Measurements from ENCODE around the gene SFI1. TPM values are rescaled to one million over a fixed set of nuclear protein-coding genes. Genes with fewer than 3 reads are reported as not detected.

Gene SFI1
- total and polyA plus RNA-seq, 2 donors (not counting 1 experiment from before 2014, with no cell fraction given): 80.2 to 182 TPM

DNA sequence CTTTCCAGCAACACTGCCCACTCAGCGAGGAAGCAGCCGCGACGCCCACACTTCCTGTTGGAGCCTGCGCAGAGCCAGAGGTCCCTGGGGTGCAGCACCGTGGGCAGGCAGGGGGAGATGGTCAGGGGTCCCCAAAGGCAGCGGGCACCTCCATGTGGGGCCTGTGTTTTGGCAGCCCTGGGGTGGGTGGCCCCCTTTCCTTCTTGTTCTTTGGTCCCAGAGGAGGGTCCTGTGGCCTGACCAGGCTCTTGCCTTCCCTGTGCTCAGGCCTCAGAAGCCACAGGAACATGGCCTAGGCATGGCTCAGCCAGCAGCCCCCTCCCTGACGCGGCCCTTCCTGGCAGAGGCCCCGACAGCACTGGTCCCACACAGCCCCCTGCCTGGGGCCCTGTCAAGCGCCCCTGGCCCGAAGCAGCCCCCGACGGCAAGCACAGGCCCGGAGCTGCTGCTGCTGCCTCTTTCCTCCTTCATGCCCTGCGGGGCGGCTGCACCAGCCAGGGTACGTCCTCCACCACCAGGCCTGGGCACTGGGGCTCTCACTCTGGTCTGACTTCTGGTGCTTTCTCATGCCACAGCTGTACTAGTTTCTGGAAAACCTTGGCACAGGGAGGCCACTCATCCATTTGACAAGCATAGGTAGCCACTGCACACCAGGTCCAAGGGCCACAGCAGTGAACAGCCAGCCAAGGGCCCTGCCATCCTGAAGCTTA is 118.6 kb downstream of the SFI1 start:
- ChIA-PET CTCF (no interaction called here), POLR2A (no interaction called here)
- H3K4me1 Mint-ChIP-seq: peaks cover 32% of the 10 kb centered on the region
- H3K27ac Mint-ChIP-seq: peak overlapping the region; percentile 57
- WGBS (ENCODE audit: insufficient coverage): 65% methylated on average over 18 of the region's 18 CpGs
- intact Hi-C loops (cut with micrococcal nuclease): no loop called here
- ATAC-seq (ENCODE audit: low read depth) (no peak), DNase-seq (no peak)
- H3K79me2 ChIP-seq (ENCODE audit: control insufficient read depth, insufficient read depth, low read length): no peaks in the 10 kb centered on the region
- H3K4me3 ChIP-seq (ENCODE audit: control extremely low read depth in 1 of 5, extremely low read depth in 1 of 5, insufficient read depth in 1 of 5, low read depth in 2 of 5, low read length in 4 of 5): no peak overlapping the region
- H3K9me3 ChIP-seq (ENCODE audit: control extremely low read depth in 1 of 3, control insufficient read depth in 2 of 3, insufficient read depth in 1 of 3, low read length in 2 of 3): no peaks in the 10 kb centered on the region
- H3K4me2 ChIP-seq (replicated peaks; ENCODE audit: low read depth, low read length, poor library complexity, severe bottlenecking): no peak overlapping the region
- no peaks in the 10 kb centered on the region for H3K9me3 Mint-ChIP-seq (ENCODE audit: insufficient read depth)
- no peak overlapping the region for H3K9ac ChIP-seq (ENCODE audit: low read length)
- TF ChIP-seq, protein P1, sequence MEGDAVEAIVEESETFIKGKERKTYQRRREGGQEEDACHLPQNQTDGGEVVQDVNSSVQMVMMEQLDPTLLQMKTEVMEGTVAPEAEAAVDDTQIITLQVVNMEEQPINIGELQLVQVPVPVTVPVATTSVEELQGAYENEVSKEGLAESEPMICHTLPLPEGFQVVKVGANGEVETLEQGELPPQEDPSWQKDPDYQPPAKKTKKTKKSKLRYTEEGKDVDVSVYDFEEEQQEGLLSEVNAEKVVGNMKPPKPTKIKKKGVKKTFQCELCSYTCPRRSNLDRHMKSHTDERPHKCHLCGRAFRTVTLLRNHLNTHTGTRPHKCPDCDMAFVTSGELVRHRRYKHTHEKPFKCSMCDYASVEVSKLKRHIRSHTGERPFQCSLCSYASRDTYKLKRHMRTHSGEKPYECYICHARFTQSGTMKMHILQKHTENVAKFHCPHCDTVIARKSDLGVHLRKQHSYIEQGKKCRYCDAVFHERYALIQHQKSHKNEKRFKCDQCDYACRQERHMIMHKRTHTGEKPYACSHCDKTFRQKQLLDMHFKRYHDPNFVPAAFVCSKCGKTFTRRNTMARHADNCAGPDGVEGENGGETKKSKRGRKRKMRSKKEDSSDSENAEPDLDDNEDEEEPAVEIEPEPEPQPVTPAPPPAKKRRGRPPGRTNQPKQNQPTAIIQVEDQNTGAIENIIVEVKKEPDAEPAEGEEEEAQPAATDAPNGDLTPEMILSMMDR (IDR thresholded peaks at IDR 0.05): no peak
- no peak for TF ChIP-seq EZH2 (IDR thresholded peaks at IDR 0.05; ENCODE audit: borderline replicate concordance, insufficient read depth, low read depth, low read length, poor library complexity, severe bottlenecking)
- H3K4me1 ChIP-seq (ENCODE audit: control insufficient read depth in 2 of 2, insufficient read depth in 2 of 2, low read length in 2 of 2): peaks cover 17 to 29% of the 10 kb centered on the region in 2 donors
- no peaks in the 10 kb centered on the region for H3K27me3 Mint-ChIP-seq
- no peak overlapping the region for H3K27ac ChIP-seq (ENCODE audit: low read length in 2 of 2)
- no peak overlapping the region for H3K4me3 Mint-ChIP-seq
- H3K36me3 ChIP-seq (replicated peaks in 1 of 2; ENCODE audit: control extremely low read depth in 1 of 2, control insufficient read depth in 1 of 2, extremely low read depth in 1 of 2, insufficient read depth in 2 of 2, low read length in 1 of 2): peaks cover 0 to 45% of the 10 kb centered on the region in 2 experiments
- no peaks in the 10 kb centered on the region for H4K20me1 ChIP-seq (ENCODE audit: control insufficient read depth, insufficient read depth, low read length, poor library complexity, severe bottlenecking)
- no peaks in the 10 kb centered on the region for H3K27me3 ChIP-seq (replicated peaks in 1 of 4; ENCODE audit: control extremely low read depth in 1 of 4, control insufficient read depth in 3 of 4, insufficient read depth in 4 of 4, low read length in 3 of 4)
- H2AFZ ChIP-seq (ENCODE audit: insufficient read depth, low read depth, low read length, poor library complexity, severe bottlenecking): no peak overlapping the region

DNA sequence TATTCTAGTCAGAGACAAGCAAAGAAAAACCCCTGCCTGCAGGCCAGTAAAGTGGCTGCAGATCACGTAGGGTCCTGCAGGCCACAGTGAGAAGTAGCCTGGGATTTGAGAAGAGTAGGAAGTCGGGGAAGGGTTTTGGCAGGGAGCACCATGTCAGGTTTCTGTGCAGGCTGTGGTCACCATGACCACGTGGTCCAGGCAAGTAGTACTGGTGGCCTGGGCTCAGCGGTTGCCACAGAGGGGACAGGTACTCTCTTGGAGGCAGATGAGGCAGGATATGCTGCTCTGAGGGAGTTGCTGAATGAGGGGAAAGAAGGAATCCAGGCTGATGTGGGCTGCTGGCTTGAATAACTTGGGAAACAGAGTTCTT is 119.1 kb downstream of the SFI1 start:
- Histone ChIP-seq H3K4me1 (ENCODE audit: control insufficient read depth in 2 of 2, insufficient read depth in 2 of 2, low read length in 2 of 2) (peaks cover 17 to 29% of the 10 kb centered on the region in 2 donors), H3K79me2 (ENCODE audit: control insufficient read depth, insufficient read depth, low read length) (no peaks in the 10 kb centered on the region), H4K20me1 (ENCODE audit: control insufficient read depth, insufficient read depth, low read length, poor library complexity, severe bottlenecking) (no peaks in the 10 kb centered on the region), H3K27me3 (replicated peaks in 1 of 4; ENCODE audit: control extremely low read depth in 1 of 4, control insufficient read depth in 3 of 4, insufficient read depth in 4 of 4, low read length in 3 of 4) (no peaks in the 10 kb centered on the region), H3K9ac (ENCODE audit: low read length) (no peak overlapping the region), H3K36me3 (replicated peaks in 1 of 2; ENCODE audit: control extremely low read depth in 1 of 2, control insufficient read depth in 1 of 2, extremely low read depth in 1 of 2, insufficient read depth in 2 of 2, low read length in 1 of 2) (peaks cover 0 to 46% of the 10 kb centered on the region in 2 experiments), H3K9me3 (ENCODE audit: control extremely low read depth in 1 of 3, control insufficient read depth in 2 of 3, insufficient read depth in 1 of 3, low read length in 2 of 3) (no peaks in the 10 kb centered on the region), H2AFZ (ENCODE audit: insufficient read depth, low read depth, low read length, poor library complexity, severe bottlenecking) (no peak overlapping the region), H3K4me2 (replicated peaks; ENCODE audit: low read depth, low read length, poor library complexity, severe bottlenecking) (no peak overlapping the region), H3K4me3 (ENCODE audit: control extremely low read depth in 1 of 5, extremely low read depth in 1 of 5, insufficient read depth in 1 of 5, low read depth in 2 of 5, low read length in 4 of 5) (no peak overlapping the region), H3K27ac (ENCODE audit: low read length in 2 of 2) (no peak overlapping the region)
- Mint-ChIP-seq H3K9me3 (ENCODE audit: insufficient read depth) (no peaks in the 10 kb centered on the region), H3K4me3 (no peak overlapping the region), H3K27ac (peak overlapping the region; percentile 57), H3K4me1 (peaks cover 32% of the 10 kb centered on the region), H3K27me3 (no peaks in the 10 kb centered on the region)
- ChIA-PET CTCF (no interaction called here), POLR2A (no interaction called here)
- 81% methylated on average over 4 of the region's 4 CpGs for WGBS (ENCODE audit: insufficient coverage)
- ATAC-seq (ENCODE audit: low read depth): no peak
- no peak for DNase-seq
- intact Hi-C loops (cut with micrococcal nuclease): no loop called here
- no peak for TF ChIP-seq EZH2 (IDR thresholded peaks at IDR 0.05; ENCODE audit: borderline replicate concordance, insufficient read depth, low read depth, low read length, poor library complexity, severe bottlenecking)
- TF ChIP-seq, protein P1 (IDR thresholded peaks at IDR 0.05): no peak

Measured in B cell (primary cell).